Calu3 (cell line): ENCODE results near the gene GALNTL6. TPM values are rescaled to one million over a fixed set of nuclear protein-coding genes. Genes with fewer than 3 reads are reported as not detected.
"Not testable (repeated sequence)": the region's sequence is repeated elsewhere in the genome, so short reads cannot be mapped to it uniquely, and the experiment has no call there.

Experiments
- BruUV-seq: library from RNA; stranded (reverse); fragments of 400-500 nt; replicated peaks from 2 replicates; lab custom pipeline; 2021; lab: Mats Ljungman, UMichigan
- CTCF ChIA-PET: fragments of 300-600 bp; sonication (Branson Sonifier 250); formaldehyde crosslinking; loops from one replicate; lab custom pipeline; 2022; ENCODE audit warnings: antibody characterized with exemption; lab: Charles Lee
- DNase-seq: peaks from one replicate; pipeline ENCODE4 v3.0.0; 2022
- H3K27ac Mint-ChIP-seq: one replicate; pipeline ENCODE4 v1.8.0; 2022; ENCODE audit warnings: mixed read lengths; ENCODE audit not compliant: unreplicated experiment
- H3K27me3 Mint-ChIP-seq: one replicate; pipeline ENCODE4 v1.8.0; 2022; ENCODE audit warnings: mixed read lengths; ENCODE audit not compliant: unreplicated experiment
- H3K36me3 Mint-ChIP-seq: one replicate; pipeline ENCODE4 v1.8.0; 2022; ENCODE audit warnings: mild to moderate bottlenecking, moderate library complexity, mixed read lengths; ENCODE audit not compliant: insufficient read depth, unreplicated experiment
- H3K4me1 Mint-ChIP-seq: one replicate; pipeline ENCODE4 v1.8.0; 2022; ENCODE audit warnings: mild to moderate bottlenecking, low read depth, mixed read lengths; ENCODE audit not compliant: unreplicated experiment
- H3K4me3 Mint-ChIP-seq: one replicate; pipeline ENCODE4 v1.8.0; 2022; ENCODE audit warnings: mild to moderate bottlenecking, low read depth, moderate library complexity, mixed read lengths; ENCODE audit not compliant: unreplicated experiment
- H3K9me3 Mint-ChIP-seq: one replicate; pipeline ENCODE4 v1.8.0; 2022; ENCODE audit warnings: low read depth, mixed read lengths; ENCODE audit not compliant: unreplicated experiment
- intact Hi-C: fragments of 100-400 bp; cut with micrococcal nuclease; formaldehyde crosslinking; loops from one replicate; pipeline ENCODE4 v1.10.0; 2022; ENCODE audit not compliant: unreplicated experiment
- total RNA-seq: library from RNA; stranded (reverse); gene quantifications from 2 replicates; pipeline ENCODE4 v1.2.3, GENCODE V29; 2022
- TF ChIP-seq, protein P1 (sequence below): fragments of 200-600 bp; IDR thresholded peaks from one replicate; pipeline ENCODE4 v1.8.0; 2022; ENCODE audit warnings: antibody characterized with exemption; ENCODE audit not compliant: unreplicated experiment

The GALNTL6 gene
- total RNA-seq, 1 experiment from 2014 or later, result not detected

DNA sequence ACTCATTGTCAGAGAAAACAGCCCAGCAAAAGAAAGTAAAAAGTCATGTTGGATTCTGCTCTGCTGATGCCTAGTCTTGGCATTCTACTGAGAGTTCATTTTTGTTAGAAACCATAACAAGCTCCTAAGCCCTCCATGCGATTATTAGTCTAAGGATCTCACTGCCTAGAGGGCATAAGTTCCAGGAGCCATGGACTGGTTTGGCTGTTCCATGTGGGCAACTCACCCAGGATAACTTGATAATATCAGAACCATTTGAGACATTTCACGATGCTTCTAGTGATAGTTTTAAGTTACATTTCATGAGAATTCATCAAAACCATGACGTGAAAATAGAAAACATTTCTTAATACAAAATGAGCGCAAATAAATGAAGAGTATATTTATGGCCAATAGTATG, 978.6 kb downstream of the GALNTL6 start:
- TF ChIP-seq, protein P1, sequence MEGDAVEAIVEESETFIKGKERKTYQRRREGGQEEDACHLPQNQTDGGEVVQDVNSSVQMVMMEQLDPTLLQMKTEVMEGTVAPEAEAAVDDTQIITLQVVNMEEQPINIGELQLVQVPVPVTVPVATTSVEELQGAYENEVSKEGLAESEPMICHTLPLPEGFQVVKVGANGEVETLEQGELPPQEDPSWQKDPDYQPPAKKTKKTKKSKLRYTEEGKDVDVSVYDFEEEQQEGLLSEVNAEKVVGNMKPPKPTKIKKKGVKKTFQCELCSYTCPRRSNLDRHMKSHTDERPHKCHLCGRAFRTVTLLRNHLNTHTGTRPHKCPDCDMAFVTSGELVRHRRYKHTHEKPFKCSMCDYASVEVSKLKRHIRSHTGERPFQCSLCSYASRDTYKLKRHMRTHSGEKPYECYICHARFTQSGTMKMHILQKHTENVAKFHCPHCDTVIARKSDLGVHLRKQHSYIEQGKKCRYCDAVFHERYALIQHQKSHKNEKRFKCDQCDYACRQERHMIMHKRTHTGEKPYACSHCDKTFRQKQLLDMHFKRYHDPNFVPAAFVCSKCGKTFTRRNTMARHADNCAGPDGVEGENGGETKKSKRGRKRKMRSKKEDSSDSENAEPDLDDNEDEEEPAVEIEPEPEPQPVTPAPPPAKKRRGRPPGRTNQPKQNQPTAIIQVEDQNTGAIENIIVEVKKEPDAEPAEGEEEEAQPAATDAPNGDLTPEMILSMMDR, result no peak
- Mint-ChIP-seq H3K4me1 (no peaks in the 10 kb centered on the region), H3K4me3 (no peak overlapping the region), H3K9me3 (no peaks in the 10 kb centered on the region), H3K36me3 (no peaks in the 10 kb centered on the region), H3K27ac (no peak overlapping the region), H3K27me3 (no peaks in the 10 kb centered on the region)
- CTCF ChIA-PET, result interaction anchor here (0.6 kb wide), 1 partner anchor 766 kb away, joined by 3 read pairs; no protein-coding TSS in a partner anchor
- intact Hi-C loops, result no loop called here
- BruUV-seq, result no TSS peak
- DNase-seq, result no peak

DNA sequence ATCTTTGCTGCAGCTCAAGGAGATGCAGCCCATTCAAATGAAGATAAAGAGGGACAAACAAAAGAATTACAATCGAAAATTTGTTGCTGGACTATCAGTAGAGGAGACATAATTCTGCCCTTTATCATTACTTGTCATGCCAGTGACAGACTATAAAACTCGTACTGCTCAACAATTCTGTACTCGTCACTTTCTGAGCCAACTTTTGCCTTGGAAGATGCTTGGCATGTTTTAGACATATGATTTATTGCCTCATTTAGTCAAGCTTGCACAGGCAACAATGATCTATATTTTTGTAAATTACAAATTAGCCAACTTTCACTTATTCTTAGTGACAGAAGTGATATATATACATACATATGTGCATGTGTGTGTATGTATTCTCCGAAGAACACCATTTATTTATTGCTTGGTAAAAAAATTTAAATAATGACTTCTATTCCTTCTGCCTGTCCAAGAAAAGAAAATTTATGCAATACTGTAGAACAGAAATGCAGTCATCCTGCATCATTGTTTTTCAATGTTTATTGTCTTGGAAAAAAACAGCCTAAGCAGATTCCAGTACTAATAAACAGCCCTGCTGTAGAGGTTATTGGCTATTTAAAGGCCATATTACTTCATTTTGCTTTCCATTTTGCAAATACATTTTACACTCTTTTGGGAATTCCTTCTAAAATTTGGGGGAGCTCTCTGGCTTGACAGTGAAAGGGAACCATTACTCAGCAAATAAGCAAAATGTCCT, 980.5 kb downstream of the GALNTL6 start:
- no TSS peak for BruUV-seq
- intact Hi-C loops, result no loop called here
- no peaks in the 10 kb centered on the region for H3K27me3 Mint-ChIP-seq
- no peaks in the 10 kb centered on the region for H3K4me1 Mint-ChIP-seq
- H3K27ac Mint-ChIP-seq, result no peak overlapping the region
- CTCF ChIA-PET, result no interaction called here
- DNase-seq, result no peak
- no peaks in the 10 kb centered on the region for H3K9me3 Mint-ChIP-seq
- H3K36me3 Mint-ChIP-seq, result no peaks in the 10 kb centered on the region
- TF ChIP-seq, protein P1, result no peak
- no peak overlapping the region for H3K4me3 Mint-ChIP-seq

DNA sequence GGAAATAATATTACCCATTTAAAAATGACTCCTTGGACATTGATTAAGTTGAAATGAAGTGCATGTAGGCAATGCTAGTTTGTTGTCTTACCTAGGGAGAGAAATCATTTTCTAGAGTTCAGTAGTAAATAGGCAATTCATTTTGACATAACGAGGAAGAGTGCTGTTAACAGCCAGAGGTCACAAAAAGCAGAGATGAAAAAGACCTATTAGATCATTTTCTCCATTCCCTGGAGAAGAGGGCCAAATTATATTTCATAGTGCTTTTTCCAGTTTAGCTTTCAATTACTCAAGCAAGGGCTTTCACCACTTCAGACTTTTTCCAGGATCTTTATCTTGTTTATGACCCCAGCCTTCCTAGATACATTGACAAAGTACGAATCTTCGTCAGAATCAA, 981.1 kb downstream of the GALNTL6 start:
- Mint-ChIP-seq H3K4me1 (no peaks in the 10 kb centered on the region), H3K9me3 (no peaks in the 10 kb centered on the region), H3K36me3 (no peaks in the 10 kb centered on the region), H3K27ac (no peak overlapping the region), H3K27me3 (no peaks in the 10 kb centered on the region), H3K4me3 (no peak overlapping the region)
- TF ChIP-seq, protein P1, result no peak
- CTCF ChIA-PET, result no interaction called here
- no peak for DNase-seq
- BruUV-seq, result no TSS peak
- intact Hi-C loops, result no loop called here

DNA sequence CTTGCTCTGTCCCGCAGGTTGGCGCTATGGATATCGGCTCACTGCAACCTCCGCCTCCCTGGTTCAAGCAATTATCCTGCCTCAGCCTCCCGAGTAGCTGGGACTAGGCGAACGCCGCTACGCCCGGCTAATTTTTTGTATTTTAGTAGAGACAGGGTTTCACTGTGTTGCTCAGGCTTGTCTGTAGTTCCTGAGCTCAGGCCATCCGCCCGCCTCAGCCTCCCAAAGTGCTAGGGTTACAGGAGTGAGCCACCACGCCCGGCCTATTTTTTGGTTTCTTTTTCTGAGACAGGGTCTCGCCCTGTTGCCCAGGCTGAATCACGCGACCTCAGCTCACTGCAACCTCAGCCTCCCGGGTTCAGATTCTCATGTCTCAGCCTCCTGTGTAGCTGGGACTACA, 984.1 kb downstream of the GALNTL6 start:
- CTCF ChIA-PET, BruUV-seq, H3K4me1 Mint-ChIP-seq, H3K27me3 Mint-ChIP-seq, H3K9me3 Mint-ChIP-seq, DNase-seq, H3K36me3 Mint-ChIP-seq, H3K27ac Mint-ChIP-seq, intact Hi-C loops, H3K4me3 Mint-ChIP-seq: not testable (repeated sequence)

DNA sequence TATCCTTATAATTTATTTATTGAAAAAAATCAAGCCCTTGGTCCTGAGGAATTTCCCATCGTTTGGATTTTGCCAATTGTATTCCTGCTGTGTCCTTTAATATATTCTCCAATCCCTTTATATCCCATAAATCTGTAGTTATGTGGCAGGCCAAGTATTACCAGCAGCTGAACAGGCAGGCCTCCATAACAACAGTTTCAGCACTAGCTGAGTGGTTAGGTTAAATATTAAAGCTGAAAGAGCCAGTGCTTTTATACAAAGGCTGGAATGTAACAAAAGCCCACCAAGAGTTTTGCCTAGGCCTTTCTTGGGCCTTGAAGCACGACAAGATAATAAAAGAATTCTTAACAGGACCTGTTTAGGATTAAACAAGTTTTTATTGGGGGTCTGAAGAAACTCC, 988.8 kb downstream of the GALNTL6 start:
- intact Hi-C loops, result no loop called here
- Mint-ChIP-seq H3K4me3 (no peak overlapping the region), H3K9me3 (no peaks in the 10 kb centered on the region), H3K27me3 (no peaks in the 10 kb centered on the region), H3K4me1 (no peaks in the 10 kb centered on the region), H3K36me3 (no peaks in the 10 kb centered on the region), H3K27ac (no peak overlapping the region)
- CTCF ChIA-PET, result no interaction called here
- no peak for DNase-seq
- TF ChIP-seq, protein P1, result no peak
- no TSS peak for BruUV-seq
